Breast epithelium (tissue), 3 donors: Measurements from ENCODE around the gene SLC25A45.

ENCODE experiments used
- CTCF ChIP-seq, 3 donors: fragments of 450-650 bp; IDR thresholded peaks; one replicate each; pipeline ENCODE4 v1.5.1; 2016 to 2017; ENCODE audit warnings: antibody characterized with exemption in 3 of 3, mild to moderate bottlenecking in 3 of 3, moderate library complexity in 3 of 3
- POLR2A ChIP-seq: fragments of 450-650 bp; IDR thresholded peaks from one replicate; pipeline ENCODE4 v1.6.1; 2016; ENCODE audit warnings: antibody characterized with exemption, mild to moderate bottlenecking, moderate library complexity

- TF ChIP-seq CTCF (IDR thresholded peaks at IDR 0.05): peak in 1 of 3 donors; percentile 4
- TF ChIP-seq POLR2A: no peak
Observed at GRCh38 chr11:65420506-65420905, 38.1 kb upstream of the SLC25A45 start.
